HG02610 (cell line): ENCODE results near the gene STXBP5L.
"Not testable (repeated sequence)": the region's sequence is repeated elsewhere in the genome, so short reads cannot be mapped to it uniquely, and the experiment has no call there.

Source experiments
- ATAC-seq: cut with Tn5 transposase; IDR thresholded peaks from one replicate; pipeline ENCODE4 v1.9.1; 2021; ENCODE audit warnings: mild to moderate bottlenecking, moderate library complexity; ENCODE audit not compliant: unreplicated experiment

The STXBP5L gene

GRCh38 chr3:120988994-120989393 is 81.0 kb downstream of the STXBP5L start:
- no peak for ATAC-seq

- ATAC-seq = no peak
Observed at GRCh38 chr3:121018917-121019321, 110.9 kb downstream of the STXBP5L start.

GRCh38 chr3:121063628-121064027 is 155.6 kb downstream of the STXBP5L start:
- no peak for ATAC-seq

- no peak for ATAC-seq
Observed at GRCh38 chr3:121064121-121064520, 156.1 kb downstream of the STXBP5L start.

DNA sequence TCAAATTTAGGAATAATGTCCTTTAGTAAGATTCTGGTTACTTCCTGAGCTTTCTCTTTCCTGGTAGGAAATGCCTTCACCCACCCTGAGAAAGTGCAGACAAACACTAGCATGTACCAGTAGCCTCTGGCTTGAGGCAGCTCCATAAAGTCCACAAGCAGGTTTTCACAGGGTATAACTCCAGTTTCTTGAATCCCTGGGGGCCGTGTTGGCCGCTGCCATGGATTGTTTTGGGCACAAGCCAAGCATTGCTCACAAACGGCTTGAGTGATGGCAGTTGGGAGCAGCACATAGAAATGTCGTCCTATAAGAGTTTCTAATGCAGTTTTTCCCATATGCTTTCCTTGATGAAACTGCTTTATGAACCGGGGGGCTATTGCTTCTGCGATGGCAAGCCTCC is 164.1 kb downstream of the STXBP5L start:
- no peak for ATAC-seq

- ATAC-seq = no peak
Observed at GRCh38 chr3:121073011-121073410, 165.0 kb downstream of the STXBP5L start.

- no peak for ATAC-seq
Observed at GRCh38 chr3:121075191-121075590, 167.2 kb downstream of the STXBP5L start.

DNA sequence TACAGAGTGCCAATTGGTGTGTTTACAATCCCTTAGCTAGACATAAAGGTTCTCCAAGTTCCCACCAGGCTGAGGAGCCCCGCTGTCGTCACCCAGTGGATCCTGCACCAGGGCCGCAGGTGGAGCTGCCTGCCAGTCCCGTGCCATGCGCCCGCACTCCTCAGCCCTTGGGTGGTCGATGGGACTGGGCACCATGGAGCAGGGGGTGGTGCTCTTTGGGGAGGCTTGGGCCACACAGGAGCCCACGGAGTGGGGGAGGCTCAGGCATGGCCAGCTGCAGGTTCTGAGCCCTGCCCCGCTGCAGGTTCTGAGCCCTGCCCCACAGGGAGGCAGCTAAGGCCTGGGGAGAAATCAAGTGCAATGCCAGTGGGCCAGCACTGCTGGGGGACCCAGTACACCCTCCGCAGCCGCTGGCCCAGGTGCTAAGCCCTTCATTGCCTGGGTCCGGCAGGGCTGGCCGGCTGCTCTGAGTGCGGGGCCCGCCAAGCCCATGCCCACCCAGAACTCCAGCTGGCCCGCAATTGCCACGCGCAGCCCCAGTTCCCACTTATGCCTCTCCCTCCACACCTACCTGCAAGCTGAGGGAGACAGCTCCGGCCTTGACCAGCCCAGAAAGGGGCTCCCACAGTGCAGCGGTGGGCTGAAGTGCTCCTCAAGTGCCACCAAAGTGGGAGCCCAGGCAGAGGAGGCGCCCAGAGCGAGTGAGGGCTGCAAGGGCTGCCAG is 170.5 kb downstream of the STXBP5L start:
- ATAC-seq = not testable (repeated sequence)

DNA sequence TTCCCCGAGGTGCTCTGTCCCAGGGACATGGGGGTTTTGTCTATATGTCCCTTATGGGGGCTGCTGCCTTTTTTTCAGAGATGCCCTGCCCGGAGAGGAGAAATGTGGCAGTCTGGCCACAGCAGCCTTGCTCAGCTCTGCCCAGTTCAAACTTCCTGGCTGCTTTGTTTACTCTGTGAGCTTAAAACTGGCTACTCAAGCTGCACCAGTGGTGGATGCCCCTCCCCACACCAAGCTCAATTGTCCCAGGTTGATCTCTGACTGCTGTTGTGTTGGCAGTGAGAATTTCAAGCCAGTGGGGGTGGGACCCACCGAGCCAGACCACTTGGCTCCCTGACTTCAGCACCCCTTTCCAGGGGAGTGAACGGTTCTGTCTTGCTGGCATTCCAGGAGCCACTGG is 188.9 kb downstream of the STXBP5L start:
- no peak for ATAC-seq

GRCh38 chr3:121111086-121111485 is 203.1 kb downstream of the STXBP5L start:
- not testable (repeated sequence) for ATAC-seq

DNA sequence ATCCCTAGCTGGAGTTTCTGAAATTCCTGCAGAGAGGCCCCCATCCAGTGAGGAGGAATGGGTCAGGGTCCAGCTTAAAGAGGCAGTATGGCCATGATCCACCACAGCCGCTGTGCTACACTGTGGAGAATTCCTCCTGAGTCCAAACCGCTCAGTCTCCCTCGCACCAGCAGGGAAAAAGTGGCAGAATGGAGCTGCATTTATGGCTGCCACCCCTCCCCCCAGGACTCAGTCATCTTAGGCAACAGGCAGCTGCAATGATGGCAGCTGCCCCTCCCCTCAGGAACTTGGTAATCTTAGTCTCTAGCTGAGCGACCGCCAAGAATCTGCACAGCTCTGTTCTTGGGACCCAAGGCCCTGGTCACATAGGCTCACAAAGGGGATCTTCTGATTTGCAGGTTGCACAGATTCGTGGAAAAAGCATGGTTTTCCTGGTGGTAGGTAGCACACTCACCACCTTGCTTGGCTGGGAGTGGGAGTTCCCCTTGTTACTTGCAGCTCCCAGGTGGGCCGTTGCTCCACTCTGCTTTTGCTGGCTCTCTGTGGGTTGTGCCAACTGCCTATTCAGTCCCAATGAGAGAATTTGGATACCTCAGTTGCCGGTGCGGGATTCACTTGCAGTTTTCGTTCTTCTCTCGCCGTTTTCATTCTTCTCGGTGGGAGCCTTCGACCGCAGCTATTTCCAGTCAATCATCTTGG is 204.1 kb downstream of the STXBP5L start:
- no peak for ATAC-seq

- ATAC-seq = no peak
Observed at GRCh38 chr3:121126033-121126706, 218.2 kb downstream of the STXBP5L start.

- no peak for ATAC-seq
Observed at GRCh38 chr3:121126707-121127035, 218.7 kb downstream of the STXBP5L start.

GRCh38 chr3:121152573-121152972 is 244.6 kb downstream of the STXBP5L start:
- ATAC-seq = no peak

DNA sequence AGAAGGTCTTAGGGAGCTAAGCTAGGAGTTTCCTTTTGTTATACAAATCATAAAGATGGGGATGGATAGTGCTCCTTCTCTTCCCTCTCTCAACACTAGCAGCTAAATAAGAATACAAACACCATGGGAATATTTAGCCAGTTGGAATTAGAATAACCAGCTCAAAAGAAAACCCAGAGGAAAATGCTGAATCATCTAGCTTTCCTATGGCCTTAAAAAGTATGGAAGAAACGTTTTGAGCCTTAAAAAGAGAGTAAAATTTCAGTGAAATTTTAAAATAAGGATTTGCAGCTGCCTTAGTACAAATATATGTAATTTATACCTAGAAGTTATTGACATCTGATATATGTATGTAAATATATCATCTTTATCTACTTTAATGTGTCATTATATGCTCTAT is 245.8 kb downstream of the STXBP5L start:
- no peak for ATAC-seq

DNA sequence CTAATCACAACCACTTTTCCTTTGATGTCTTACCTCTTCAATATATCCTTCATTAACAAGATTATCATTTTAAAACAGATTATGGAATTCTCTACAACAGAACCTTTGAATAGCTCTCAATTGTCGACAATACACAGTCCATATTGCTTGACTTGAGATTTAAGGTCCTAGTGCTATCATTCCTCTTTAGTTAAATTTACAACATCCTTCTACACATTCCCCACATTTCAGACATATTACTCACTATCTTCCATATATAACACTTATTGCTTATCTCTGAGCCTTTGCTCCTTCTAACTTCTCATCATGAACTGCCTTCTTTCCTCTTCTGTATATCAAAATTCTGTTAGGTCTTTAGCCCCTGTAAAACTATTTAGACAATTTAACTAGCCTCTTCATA is 247.0 kb downstream of the STXBP5L start:
- no peak for ATAC-seq

DNA sequence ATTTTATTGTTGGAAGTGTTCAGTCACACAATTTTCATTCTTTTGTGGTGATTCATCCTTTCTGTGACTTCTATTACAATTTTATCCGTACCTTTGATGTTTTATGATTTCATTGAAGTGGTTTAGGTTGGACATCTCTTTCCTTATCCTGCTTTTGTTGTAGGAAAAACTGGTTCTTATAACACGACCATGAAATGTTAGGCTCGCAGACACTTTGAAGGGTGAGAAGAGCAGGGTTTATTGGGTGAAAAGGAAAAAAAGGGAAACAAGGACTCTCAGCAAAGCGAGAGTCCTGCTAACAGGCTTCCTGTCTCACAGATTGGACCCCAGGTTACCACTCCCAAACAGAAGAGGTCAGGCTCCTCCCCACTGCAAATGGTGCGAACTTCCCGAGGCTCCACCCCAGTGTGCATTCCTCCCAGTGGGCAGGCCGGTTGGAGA is 257.4 kb downstream of the STXBP5L start:
- ATAC-seq = no peak

- no peak for ATAC-seq
Observed at GRCh38 chr3:121167374-121168139, 259.6 kb downstream of the STXBP5L start.

DNA sequence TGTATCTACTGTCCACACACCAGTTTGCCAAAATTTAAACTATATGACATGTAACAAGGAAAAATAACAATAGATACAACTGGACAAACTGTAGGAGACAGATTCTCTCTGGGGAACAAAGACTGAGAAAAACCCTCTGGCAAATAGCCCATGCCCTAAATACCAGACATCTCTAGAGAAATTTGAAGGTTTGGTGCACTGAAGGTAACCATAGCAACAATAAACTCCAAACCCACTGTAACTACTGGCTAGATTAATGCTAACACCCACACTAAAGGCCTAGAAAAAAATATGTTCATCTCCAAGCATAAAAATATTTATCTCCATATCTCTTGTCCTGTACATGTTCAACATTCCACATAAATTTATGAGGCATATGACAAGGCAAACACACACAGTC is 267.1 kb downstream of the STXBP5L start:
- no peak for ATAC-seq

GRCh38 chr3:121190626-121191025 is 282.6 kb downstream of the STXBP5L start:
- ATAC-seq = not testable (repeated sequence)

DNA sequence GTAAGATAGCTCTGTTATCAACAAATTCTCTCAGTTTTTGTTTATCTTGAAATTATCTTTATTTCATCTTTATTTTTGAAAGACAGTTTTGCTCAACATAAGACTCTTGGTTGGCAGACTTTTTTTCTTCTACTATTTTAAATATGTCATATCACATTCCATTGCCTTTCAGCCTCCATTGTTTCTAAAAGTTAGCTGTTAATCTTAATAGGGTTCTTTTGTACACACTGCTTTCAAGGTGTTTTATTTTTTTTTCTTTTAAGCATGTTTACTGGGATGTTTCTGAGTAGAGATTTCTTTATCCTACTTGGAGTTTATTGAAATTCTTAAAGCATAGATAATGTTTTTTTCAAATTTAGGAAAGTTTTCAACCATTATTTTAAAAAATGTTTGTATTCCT is 294.6 kb downstream of the STXBP5L start:
- no peak for ATAC-seq
